ENCODE results near the gene RIN1. TPM values are rescaled to one million over a fixed set of nuclear protein-coding genes. Genes with fewer than 3 reads are reported as not detected.
"Not testable (repeated sequence)": the region's sequence is repeated elsewhere in the genome, so short reads cannot be mapped to it uniquely, and the experiment has no call there.

RIN1 gene
- total RNA-seq, 1 experiment from 2014 or later: 58.0 TPM

DNA sequence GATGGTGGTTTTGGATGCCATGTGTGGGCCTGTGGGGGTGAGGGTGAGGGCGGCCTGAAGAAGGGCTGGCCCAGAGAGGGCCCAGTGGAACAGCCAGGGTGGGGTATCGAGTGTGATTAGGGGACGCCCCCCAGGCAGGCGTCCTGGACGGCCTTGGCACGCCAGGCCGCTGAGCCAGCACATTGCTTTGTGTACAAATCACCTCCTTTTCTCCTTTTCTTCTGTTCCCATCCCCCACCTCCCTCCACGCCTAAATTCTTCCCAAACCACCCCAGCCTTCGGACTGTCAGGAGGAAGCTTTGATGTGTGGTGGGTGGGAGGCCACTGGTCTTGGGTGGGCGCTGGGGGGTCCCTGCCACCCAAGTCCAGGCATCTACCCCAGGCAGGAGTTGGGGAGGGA, 11.6 kb downstream of the RIN1 start:
- H3K9me3 ChIP-seq (replicated peaks): no peaks in the 10 kb centered on the region
- DNase-seq (ENCODE audit: low read depth in 1 of 2, low spot score in 2 of 2): peak; percentile 100
- no peak overlapping the region for H3K4me3 ChIP-seq
- H3K27ac ChIP-seq: peak overlapping the region; percentile 75
- H3K4me1 ChIP-seq (replicated peaks): peaks cover 64% of the 10 kb centered on the region
- no peaks in the 10 kb centered on the region for H3K27me3 ChIP-seq (replicated peaks)
- H3K36me3 ChIP-seq: no peaks in the 10 kb centered on the region

- Histone ChIP-seq H3K27ac (no peak overlapping the region), H3K9me3 (replicated peaks) (no peaks in the 10 kb centered on the region), H3K27me3 (replicated peaks) (no peaks in the 10 kb centered on the region), H3K36me3 (no peaks in the 10 kb centered on the region), H3K4me1 (replicated peaks) (peaks cover 61% of the 10 kb centered on the region), H3K4me3 (no peak overlapping the region)
- DNase-seq (ENCODE audit: low read depth in 1 of 2, low spot score in 2 of 2): no peak
Observed at GRCh38 chr11:66323684-66324083, 12.6 kb downstream of the RIN1 start.

DNA sequence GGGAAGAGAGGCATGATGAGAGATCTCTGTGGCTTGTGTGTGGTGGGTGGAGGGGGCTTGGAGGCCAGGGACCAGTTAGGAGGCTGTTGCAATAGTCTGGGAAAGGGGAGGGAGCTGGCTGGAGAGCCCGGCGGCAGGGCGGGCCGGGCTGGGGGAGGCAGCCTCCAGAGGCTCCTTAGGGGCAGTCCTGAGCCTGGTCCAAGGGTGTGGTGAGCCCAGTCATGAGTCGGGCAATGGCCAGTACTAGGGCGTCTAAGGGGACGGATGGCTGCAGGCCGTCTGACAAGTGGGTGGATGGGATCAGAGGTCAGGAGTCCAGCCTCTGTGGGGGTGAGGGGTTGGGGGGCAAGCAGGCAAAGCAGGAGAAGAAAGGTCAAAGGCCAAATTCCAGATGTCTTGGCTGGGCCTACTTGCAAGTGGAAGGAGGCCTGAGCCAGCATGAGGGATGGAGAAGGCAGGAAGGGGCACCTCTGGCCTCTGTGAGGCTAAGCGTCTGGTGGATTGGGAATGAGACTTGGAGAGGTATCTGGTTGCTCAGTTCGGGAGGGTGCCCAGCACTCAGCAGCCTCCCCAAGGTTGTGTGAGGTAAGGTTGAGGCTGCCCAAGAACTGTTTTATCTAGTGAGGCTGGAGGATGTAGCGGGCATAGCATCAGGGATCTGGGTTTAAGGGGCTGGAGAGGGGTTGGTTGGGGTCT, 13.4 kb downstream of the RIN1 start:
- Histone ChIP-seq H3K9me3 (replicated peaks) (no peaks in the 10 kb centered on the region), H3K36me3 (no peaks in the 10 kb centered on the region), H3K27me3 (replicated peaks) (no peaks in the 10 kb centered on the region), H3K4me1 (replicated peaks) (peaks cover 61% of the 10 kb centered on the region), H3K27ac (no peak overlapping the region), H3K4me3 (no peak overlapping the region)
- no peak for DNase-seq (ENCODE audit: low read depth in 1 of 2, low spot score in 2 of 2)

GRCh38 chr11:66321606-66322005, 14.6 kb downstream of the RIN1 start:
- no peak for DNase-seq (ENCODE audit: low read depth in 1 of 2, low spot score in 2 of 2)
- Histone ChIP-seq H3K9me3 (replicated peaks) (peaks cover 1% of the 10 kb centered on the region; the same call in 1 of the 2 replicates), H3K27ac (no peak overlapping the region), H3K4me1 (replicated peaks) (peaks cover 60% of the 10 kb centered on the region), H3K36me3 (peaks cover 2% of the 10 kb centered on the region), H3K27me3 (replicated peaks) (no peaks in the 10 kb centered on the region), H3K4me3 (no peak overlapping the region)

- H3K27ac ChIP-seq; DNase-seq (ENCODE audit: low read depth in 1 of 2, low spot score in 2 of 2); H3K27me3 ChIP-seq (replicated peaks); H3K9me3 ChIP-seq (replicated peaks); H3K4me3 ChIP-seq: not testable (repeated sequence)
- peaks cover 11% of the 10 kb centered on the region for H3K36me3 ChIP-seq
- peaks cover 61% of the 10 kb centered on the region for H3K4me1 ChIP-seq (replicated peaks)
Observed at GRCh38 chr11:66320748-66321147, 15.5 kb downstream of the RIN1 start.

- not testable (repeated sequence) for H3K27me3 ChIP-seq (replicated peaks); H3K27ac ChIP-seq; H3K4me3 ChIP-seq; H3K9me3 ChIP-seq (replicated peaks); DNase-seq (ENCODE audit: low read depth in 1 of 2, low spot score in 2 of 2)
- Histone ChIP-seq H3K36me3 (peaks cover 16% of the 10 kb centered on the region), H3K4me1 (replicated peaks) (peaks cover 61% of the 10 kb centered on the region)
Observed at GRCh38 chr11:66320289-66320688, 15.9 kb downstream of the RIN1 start.

GRCh38 chr11:66318600-66318970, 17.6 kb downstream of the RIN1 start:
- no peaks in the 10 kb centered on the region for H3K27me3 ChIP-seq (replicated peaks)
- H3K4me1 ChIP-seq (replicated peaks): peaks cover 60% of the 10 kb centered on the region
- H3K27ac ChIP-seq: peak overlapping the region; percentile 94
- peaks cover 6% of the 10 kb centered on the region; the same call in 1 of the 2 replicates for H3K9me3 ChIP-seq (replicated peaks)
- H3K36me3 ChIP-seq: peaks cover 33% of the 10 kb centered on the region
- DNase-seq (ENCODE audit: low read depth in 1 of 2, low spot score in 2 of 2): no peak
- H3K4me3 ChIP-seq: no peak overlapping the region

- Histone ChIP-seq H3K4me3 (peak overlapping the region; percentile 73), H3K4me1 (replicated peaks) (peaks cover 62% of the 10 kb centered on the region), H3K36me3 (peaks cover 39% of the 10 kb centered on the region), H3K27ac (peak overlapping the region; percentile 94), H3K9me3 (replicated peaks) (peaks cover 6% of the 10 kb centered on the region; the same call in 1 of the 2 replicates), H3K27me3 (replicated peaks) (no peaks in the 10 kb centered on the region)
- DNase-seq (ENCODE audit: low read depth in 1 of 2, low spot score in 2 of 2): peak; percentile 86 to 89
Observed at GRCh38 chr11:66317723-66318599, 18.3 kb downstream of the RIN1 start.

DNA sequence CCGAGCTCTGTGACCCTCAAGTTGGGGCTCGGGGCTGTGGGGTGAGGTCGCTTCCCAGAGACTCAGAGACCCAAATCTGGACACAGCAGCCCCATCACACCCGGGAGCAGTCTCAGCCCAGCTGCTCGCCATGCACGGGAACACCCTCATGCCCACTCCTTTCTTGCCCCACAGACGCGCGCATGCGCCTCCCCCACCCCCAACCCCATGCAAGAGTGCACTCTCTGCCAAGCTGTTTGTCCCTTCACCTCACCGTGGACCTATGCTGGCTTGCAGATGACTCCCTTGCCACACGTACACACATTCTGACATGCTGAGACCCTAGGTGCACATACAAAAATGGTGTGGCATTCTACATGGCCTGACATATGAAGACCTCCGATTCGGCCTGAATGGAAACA, 18.9 kb downstream of the RIN1 start:
- Histone ChIP-seq H3K36me3 (peaks cover 40% of the 10 kb centered on the region), H3K9me3 (replicated peaks) (peaks cover 6% of the 10 kb centered on the region; the same call in 1 of the 2 replicates), H3K27ac (peak overlapping the region; percentile 94), H3K4me3 (peak overlapping the region; percentile 73), H3K4me1 (replicated peaks) (peaks cover 64% of the 10 kb centered on the region), H3K27me3 (replicated peaks) (no peaks in the 10 kb centered on the region)
- peak; percentile 89 to 94 for DNase-seq (ENCODE audit: low read depth in 1 of 2, low spot score in 2 of 2)

DNA sequence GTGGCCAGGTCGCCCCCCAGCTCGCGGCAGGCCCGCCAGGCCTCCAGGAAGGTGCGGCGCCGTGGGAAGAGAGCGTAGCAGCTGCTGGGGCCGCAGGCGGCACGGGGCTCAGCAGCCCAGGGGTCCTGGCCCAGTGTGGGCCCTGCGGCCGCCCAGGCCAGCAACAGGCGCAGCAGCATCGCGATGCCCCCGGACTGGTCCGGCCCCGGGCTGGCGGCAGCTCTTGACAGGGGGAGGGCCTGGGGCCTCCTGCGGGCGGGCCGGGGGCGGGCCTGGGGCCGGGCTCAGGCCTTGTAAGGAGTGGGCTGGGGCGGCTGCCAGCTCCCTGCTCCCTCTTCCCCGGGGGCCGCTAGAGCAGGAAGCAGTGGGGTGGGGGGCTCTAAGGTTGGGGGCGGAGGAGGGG, 19.4 kb downstream of the RIN1 start, which contains the start of gene CD248:
Gene CD248 (minus strand): TSS at position 196 of the 403 bp plus-strand sequence. CDS start 17 bp downstream, at position 179.
- Histone ChIP-seq H3K27ac (peak within 1 kb of the TSS; percentile 94), H3K4me3 (peak within 1 kb of the TSS; percentile 73), H3K36me3 (peaks cover 45% of the 10 kb centered on the region), H3K4me1 (replicated peaks) (peaks cover 69% of the 10 kb centered on the region), H3K9me3 (replicated peaks) (peaks cover 6% of the 10 kb centered on the region; the same call in 1 of the 2 replicates), H3K27me3 (replicated peaks) (no peaks in the 10 kb centered on the region)
- DNase-seq (ENCODE audit: low read depth in 1 of 2, low spot score in 2 of 2): peak; percentile 93 to 96

- peaks cover 50% of the 10 kb centered on the region for H3K36me3 ChIP-seq
- peak overlapping the region; percentile 94 for H3K27ac ChIP-seq
- DNase-seq (ENCODE audit: low read depth in 1 of 2, low spot score in 2 of 2): peak; percentile 71 to 82
- H3K9me3 ChIP-seq (replicated peaks): peaks cover 6% of the 10 kb centered on the region; the same call in 1 of the 2 replicates
- peaks cover 73% of the 10 kb centered on the region for H3K4me1 ChIP-seq (replicated peaks)
- H3K27me3 ChIP-seq (replicated peaks): no peaks in the 10 kb centered on the region
- H3K4me3 ChIP-seq: peak overlapping the region; percentile 73
Observed at GRCh38 chr11:66315921-66316811, 20.1 kb downstream of the RIN1 start.

- peak in 1 of 2 experiments; percentile 48 for DNase-seq (ENCODE audit: low read depth in 1 of 2, low spot score in 2 of 2)
- Histone ChIP-seq H3K36me3 (peaks cover 52% of the 10 kb centered on the region), H3K9me3 (replicated peaks) (peaks cover 6% of the 10 kb centered on the region; the same call in 1 of the 2 replicates), H3K4me3 (peak overlapping the region; percentile 73), H3K4me1 (replicated peaks) (peaks cover 73% of the 10 kb centered on the region), H3K27ac (peak overlapping the region; percentile 94), H3K27me3 (replicated peaks) (no peaks in the 10 kb centered on the region)
Observed at GRCh38 chr11:66315498-66315885, 20.7 kb downstream of the RIN1 start.

Data from SJSA1 (cell line).